Measurements from ENCODE around the gene METTL14.

METTL14 gene

DNA sequence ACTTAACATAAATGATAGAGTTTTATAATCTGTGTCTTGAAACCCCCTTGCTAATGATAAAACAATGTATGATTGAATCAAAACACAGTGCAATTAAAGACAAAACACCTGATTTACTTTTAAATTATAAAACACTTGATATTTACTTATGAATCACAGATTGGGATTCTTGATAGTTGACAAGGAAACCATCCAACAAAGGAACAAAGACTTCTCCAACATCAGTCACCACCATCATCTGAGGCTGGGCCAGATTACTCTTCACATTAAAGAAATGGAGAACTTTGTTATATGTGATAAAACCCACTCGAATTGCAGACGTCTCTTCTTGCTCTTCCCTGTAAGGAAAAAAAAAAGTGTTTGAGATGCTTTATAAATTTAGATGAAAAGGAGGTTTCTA, 67.4 kb downstream of the METTL14 start:
- no peak for DNase-seq (ENCODE audit: low read depth)
- TF ChIP-seq, protein P1, sequence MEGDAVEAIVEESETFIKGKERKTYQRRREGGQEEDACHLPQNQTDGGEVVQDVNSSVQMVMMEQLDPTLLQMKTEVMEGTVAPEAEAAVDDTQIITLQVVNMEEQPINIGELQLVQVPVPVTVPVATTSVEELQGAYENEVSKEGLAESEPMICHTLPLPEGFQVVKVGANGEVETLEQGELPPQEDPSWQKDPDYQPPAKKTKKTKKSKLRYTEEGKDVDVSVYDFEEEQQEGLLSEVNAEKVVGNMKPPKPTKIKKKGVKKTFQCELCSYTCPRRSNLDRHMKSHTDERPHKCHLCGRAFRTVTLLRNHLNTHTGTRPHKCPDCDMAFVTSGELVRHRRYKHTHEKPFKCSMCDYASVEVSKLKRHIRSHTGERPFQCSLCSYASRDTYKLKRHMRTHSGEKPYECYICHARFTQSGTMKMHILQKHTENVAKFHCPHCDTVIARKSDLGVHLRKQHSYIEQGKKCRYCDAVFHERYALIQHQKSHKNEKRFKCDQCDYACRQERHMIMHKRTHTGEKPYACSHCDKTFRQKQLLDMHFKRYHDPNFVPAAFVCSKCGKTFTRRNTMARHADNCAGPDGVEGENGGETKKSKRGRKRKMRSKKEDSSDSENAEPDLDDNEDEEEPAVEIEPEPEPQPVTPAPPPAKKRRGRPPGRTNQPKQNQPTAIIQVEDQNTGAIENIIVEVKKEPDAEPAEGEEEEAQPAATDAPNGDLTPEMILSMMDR (IDR thresholded peaks at IDR 0.05; ENCODE audit: low read depth, low read length, missing control alignments): no peak

DNA sequence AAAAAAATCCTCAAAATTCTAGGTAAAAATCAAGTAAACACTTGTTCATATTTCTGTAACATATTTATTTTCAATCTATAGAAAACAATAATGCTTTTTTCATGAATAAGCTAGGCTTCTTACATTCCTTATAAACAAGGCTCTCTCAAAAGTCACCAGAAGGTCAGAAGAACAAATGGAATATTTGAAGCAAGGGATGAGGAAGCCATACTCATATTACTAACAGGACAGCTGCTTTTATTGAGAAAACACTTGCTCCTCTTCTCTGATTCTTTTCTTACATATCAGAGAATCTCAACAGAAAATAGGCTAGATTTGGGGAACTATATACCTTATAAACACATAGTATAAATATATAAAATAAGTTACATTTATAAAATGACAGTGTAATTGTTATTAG, 67.9 kb downstream of the METTL14 start:
- no peak for DNase-seq (ENCODE audit: low read depth)
- no peak overlapping the region for H3K4me3 ChIP-seq (ENCODE audit: low read depth, low read length)
- TF ChIP-seq, protein P1 (IDR thresholded peaks at IDR 0.05; ENCODE audit: low read depth, low read length, missing control alignments): no peak

More for the DNA sequence above, 67.4 kb downstream of the METTL14 start:
- H3K4me3 ChIP-seq (ENCODE audit: low read depth, low read length): no peak overlapping the region

DNA sequence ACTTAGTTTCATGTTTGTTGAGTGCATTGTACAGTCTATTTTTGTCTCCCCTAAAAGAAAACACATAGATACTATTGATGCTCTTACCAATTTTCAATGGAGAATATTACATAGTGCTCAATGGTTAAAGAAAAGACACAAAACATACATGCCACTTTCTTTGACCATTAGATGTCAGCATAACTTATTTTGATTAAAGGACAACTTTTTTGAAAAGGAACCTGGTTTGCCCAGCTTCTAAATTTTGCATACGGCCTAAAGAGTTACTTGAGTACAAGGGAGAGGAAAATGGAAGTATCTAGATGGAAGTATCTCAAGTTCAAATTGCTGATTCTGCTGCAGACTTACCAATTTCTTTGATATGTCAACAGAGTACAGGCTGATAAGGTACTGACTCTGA, 68.5 kb downstream of the METTL14 start:
- DNase-seq (ENCODE audit: low read depth): no peak
- no peak overlapping the region for H3K4me3 ChIP-seq (ENCODE audit: low read depth, low read length)
- TF ChIP-seq, protein P1 (IDR thresholded peaks at IDR 0.05; ENCODE audit: low read depth, low read length, missing control alignments): no peak

DNA sequence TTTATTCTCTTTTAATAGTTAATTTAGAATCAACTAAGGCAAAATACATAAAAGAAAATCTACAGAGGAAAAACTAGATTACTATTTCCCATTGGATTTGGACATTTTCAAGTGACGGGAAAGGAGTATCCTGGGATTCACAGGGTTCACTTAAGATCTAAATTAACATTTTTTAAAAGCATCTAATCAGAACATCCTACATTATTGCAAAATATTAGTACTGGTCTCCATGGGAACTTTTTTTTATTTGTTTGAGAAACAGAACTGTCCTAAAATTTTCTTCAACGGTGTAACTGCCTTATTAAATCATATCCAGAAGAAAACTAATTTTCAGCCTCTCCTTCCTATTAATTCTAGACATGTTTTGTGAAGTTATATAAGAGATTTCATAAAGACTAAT, 69.7 kb downstream of the METTL14 start:
- DNase-seq (ENCODE audit: low read depth): no peak
- TF ChIP-seq, protein P1 (IDR thresholded peaks at IDR 0.05; ENCODE audit: low read depth, low read length, missing control alignments): no peak
- H3K4me3 ChIP-seq (ENCODE audit: low read depth, low read length): no peak overlapping the region

DNA sequence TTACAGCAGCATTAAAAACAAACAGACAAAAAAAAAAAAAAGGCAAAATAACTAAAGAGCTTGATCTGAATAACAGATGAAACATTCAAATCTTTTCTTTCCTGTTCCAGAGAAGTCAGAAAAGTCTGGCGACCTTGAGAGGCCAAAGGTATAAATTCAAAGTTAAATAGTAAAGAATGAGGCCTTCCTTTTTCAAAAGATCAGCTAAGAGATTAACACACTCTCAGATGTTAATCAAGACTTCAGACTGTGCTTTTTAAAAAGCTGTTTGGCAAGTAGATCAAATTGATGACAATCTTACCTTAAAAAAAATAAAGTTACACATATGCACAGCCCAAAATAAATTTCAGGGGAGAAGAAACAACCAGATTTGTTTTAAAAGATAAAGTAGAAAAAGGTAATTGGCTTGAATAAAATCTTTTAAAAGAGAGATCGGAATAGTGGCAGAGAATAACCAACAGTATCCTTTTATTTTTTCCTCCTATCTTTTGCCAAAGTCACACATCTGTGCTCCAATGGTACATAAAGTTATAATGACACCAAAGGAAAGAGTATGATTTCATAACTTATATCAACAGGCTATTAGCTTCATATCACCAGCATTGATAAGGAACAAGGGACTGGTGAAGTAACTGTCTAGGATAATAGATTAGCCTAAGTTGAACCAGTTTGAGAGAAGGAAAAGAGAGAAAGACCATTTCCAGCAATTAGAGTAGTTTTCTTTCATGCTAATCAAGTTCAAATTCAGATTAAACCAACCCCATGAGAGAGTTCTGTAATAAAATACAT, 70.4 kb downstream of the METTL14 start:
- H3K4me3 ChIP-seq (ENCODE audit: low read depth, low read length): no peak overlapping the region
- no peak for DNase-seq (ENCODE audit: low read depth)
- TF ChIP-seq, protein P1 (IDR thresholded peaks at IDR 0.05; ENCODE audit: low read depth, low read length, missing control alignments): no peak

DNA sequence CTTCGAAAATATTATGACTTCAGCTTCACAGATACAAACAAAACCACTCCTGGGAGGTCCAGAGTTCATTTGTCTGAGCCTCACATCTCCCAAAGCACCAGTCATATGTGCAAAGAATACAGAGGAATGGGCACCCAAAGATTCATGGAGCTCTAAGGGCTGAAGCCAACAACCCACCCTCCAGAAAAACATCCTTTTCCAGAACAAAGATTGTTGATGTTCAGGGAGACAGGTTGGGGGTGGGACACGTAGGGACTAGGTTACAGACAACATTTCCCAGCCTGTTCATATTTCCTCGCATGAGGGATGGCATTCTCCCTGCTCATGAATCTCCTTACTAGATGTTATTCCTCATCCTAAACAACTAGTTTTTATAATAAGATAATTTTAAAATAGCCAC, 71.2 kb downstream of the METTL14 start:
- TF ChIP-seq, protein P1 (IDR thresholded peaks at IDR 0.05; ENCODE audit: low read depth, low read length, missing control alignments): no peak
- no peak for DNase-seq (ENCODE audit: low read depth)
- no peak overlapping the region for H3K4me3 ChIP-seq (ENCODE audit: low read depth, low read length)

DNA sequence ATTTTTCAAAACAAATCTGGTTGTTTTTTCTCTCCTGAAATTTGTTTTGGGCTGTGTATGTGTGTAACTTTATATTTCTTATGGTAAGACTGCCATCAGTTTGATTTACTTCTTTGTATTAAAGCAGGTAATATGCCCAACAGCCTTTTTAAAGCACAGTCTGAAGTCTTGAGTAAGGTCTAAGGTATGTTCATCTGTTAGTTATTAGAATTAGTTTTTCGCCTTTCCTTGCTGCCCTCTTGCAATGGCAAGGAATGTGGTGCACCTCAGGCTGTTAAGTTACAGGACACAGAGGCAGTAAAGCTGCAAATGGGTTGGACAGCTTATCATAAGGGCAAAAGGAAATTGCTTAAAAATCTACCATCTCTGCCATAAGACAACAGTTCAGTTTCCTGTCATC, 71.8 kb downstream of the METTL14 start:
- DNase-seq (ENCODE audit: low read depth): no peak
- H3K4me3 ChIP-seq (ENCODE audit: low read depth, low read length): no peak overlapping the region
- TF ChIP-seq, protein P1 (IDR thresholded peaks at IDR 0.05; ENCODE audit: low read depth, low read length, missing control alignments): no peak

All from GM12864 (cell line).